Body of pancreas (tissue), 4 donors: ENCODE measurements around the gene RAP1GAP2. TPM values are rescaled to one million over a fixed set of nuclear protein-coding genes. Genes with fewer than 3 reads are reported as not detected.
"Not testable (repeated sequence)": the region's sequence is repeated elsewhere in the genome, so short reads cannot be mapped to it uniquely, and the experiment has no call there.

Experiments
- ATAC-seq: fragments of 150-250 bp; one replicate; pipeline ENCODE4 v1.9.1; 2016
- DNase-seq, 4 donors: peaks; one replicate each; pipeline ENCODE4 v3.0.0-alpha.2; 2019
- H3K27ac ChIP-seq, 4 donors: fragments of 200-600 bp; sonication (generic); 1 replicate in 3 of 4; 2 replicates in 1 of 4; pipeline versions ENCODE4 v1.5.1 to v1.6.1; 2016 to 2019; ENCODE audit warnings: mild to moderate bottlenecking in 1 of 4, mixed read lengths in 1 of 4, moderate library complexity in 1 of 4
- H3K27me3 ChIP-seq, 2 donors: fragments of 200-600 bp; sonication (generic); one replicate each; pipeline ENCODE4 v1.6.0; 2016; ENCODE audit warnings: mild to moderate bottlenecking in 1 of 2
- H3K36me3 ChIP-seq, 2 donors: fragments of 200-600 bp; sonication (generic); replicated peaks in 1 of 2; 2 replicates each; pipeline ENCODE4 v1.5.1; 2016; ENCODE audit warnings: low read depth in 2 of 2; ENCODE audit not compliant: insufficient read depth in 1 of 2
- H3K4me1 ChIP-seq: fragments of 200-600 bp; sonication (generic); one replicate; pipeline ENCODE4 v1.6.0; 2016
- H3K4me3 ChIP-seq, 2 donors: fragments of 200-600 bp; sonication (generic); 1 replicate in 1 of 2; 2 replicates in 1 of 2; pipeline ENCODE4 v1.5.1; 2016 to 2019
- H3K9me3 ChIP-seq, 3 donors: fragments of 200-600 bp; sonication (generic); 1 replicate in 2 of 3; 2 replicates in 1 of 3; pipeline ENCODE4 v1.5.1; 2016
- CTCF ChIP-seq, 7 experiments: fragments of 450-650 bp in 4 of 7; fragments of 200-600 bp in 3 of 7; sonication (generic) in 3 of 7; IDR thresholded peaks; one replicate each; pipeline ENCODE4 v1.5.1; 2016 to 2019; ENCODE audit warnings: antibody characterized with exemption in 7 of 7
- POLR2A ChIP-seq, 3 donors: fragments of 450-650 bp; IDR thresholded peaks; one replicate each; pipeline ENCODE4 v1.6.1; 2016; ENCODE audit warnings: antibody characterized with exemption in 3 of 3, mild to moderate bottlenecking in 2 of 3
- WGBS, 2 donors: methylation state at CpG; one replicate each; pipeline ENCODE4 v1.1.5; 2017; 5-methylcytosine and 5-hydroxymethylcytosine counted together
- intact Hi-C: fragments of 100-400 bp; cut with DNase I; formaldehyde crosslinking; loops from one replicate; pipeline ENCODE4 v1.15.1; 2023
- total RNA-seq, 2 donors: library from RNA; depleted of rRNA; stranded (reverse); fragments of >200 nt; gene quantifications; one replicate each; pipeline ENCODE4 v1.1.0, GENCODE V29; 2016

The RAP1GAP2 gene
- total RNA-seq, 2 donors from 2014 or later: 21.8 to 81.1 TPM

GRCh38 chr17:2780256-2780655 is 16.0 kb upstream of the RAP1GAP2 start:
- no peak overlapping the region for H3K4me3 ChIP-seq
- H3K9me3 ChIP-seq: no peaks in the 10 kb centered on the region
- 78 to 82% methylated on average over 8 to 12 of the region's 12 CpGs for whole genome bisulfite sequencing, 2 donors
- TF ChIP-seq CTCF (IDR thresholded peaks at IDR 0.05) (no peak), POLR2A (IDR thresholded peaks at IDR 0.05) (no peak)
- no peak overlapping the region for H3K27ac ChIP-seq
- peaks cover 0 to 4% of the 10 kb centered on the region in 2 donors for H3K27me3 ChIP-seq
- H3K4me1 ChIP-seq: peaks cover 10% of the 10 kb centered on the region
- H3K36me3 ChIP-seq: no peaks in the 10 kb centered on the region
- ATAC-seq: no peak
- intact Hi-C loops: no loop called here
- no peak for DNase-seq

- peaks cover 0 to 4% of the 10 kb centered on the region in 2 donors for H3K27me3 ChIP-seq
- no peak for DNase-seq
- no peak for TF ChIP-seq CTCF (IDR thresholded peaks at IDR 0.05)
- TF ChIP-seq POLR2A (IDR thresholded peaks at IDR 0.05): no peak
- intact Hi-C loops: no loop called here
- peaks cover 10% of the 10 kb centered on the region for H3K4me1 ChIP-seq
- H3K9me3 ChIP-seq: no peaks in the 10 kb centered on the region
- WGBS, 2 donors: 76 to 100% methylated on average over 1 to 9 of the region's 9 CpGs
- no peak overlapping the region for H3K27ac ChIP-seq
- ATAC-seq: no peak
- no peaks in the 10 kb centered on the region for H3K36me3 ChIP-seq
- no peak overlapping the region for H3K4me3 ChIP-seq
These were observed 15.2 kb upstream of the RAP1GAP2 start for GRCh38 chr17:2780931-2781454.

GRCh38 chr17:2781598-2781997 is 14.6 kb upstream of the RAP1GAP2 start:
- intact Hi-C loops, H3K9me3 ChIP-seq, H3K27me3 ChIP-seq, ATAC-seq, H3K27ac ChIP-seq, H3K4me1 ChIP-seq, DNase-seq, H3K4me3 ChIP-seq, H3K36me3 ChIP-seq: not testable (repeated sequence)
- 81 to 83% methylated on average over 9 to 15 of the region's 15 CpGs for WGBS, 2 donors

GRCh38 chr17:2782055-2782454 is 14.2 kb upstream of the RAP1GAP2 start:
- Histone ChIP-seq H3K9me3 (no peaks in the 10 kb centered on the region), H3K4me1 (peaks cover 1% of the 10 kb centered on the region), H3K4me3 (no peak overlapping the region), H3K27ac (no peak overlapping the region), H3K36me3 (no peaks in the 10 kb centered on the region), H3K27me3 (peaks cover 0 to 3% of the 10 kb centered on the region in 2 donors)
- DNase-seq (no peak), ATAC-seq (no peak)
- 57 to 79% methylated on average over 5 to 6 of the region's 6 CpGs for WGBS, 2 donors
- intact Hi-C loops: no loop called here
- TF ChIP-seq POLR2A (IDR thresholded peaks at IDR 0.05) (no peak), CTCF (IDR thresholded peaks at IDR 0.05) (no peak)

- Histone ChIP-seq H3K9me3 (no peaks in the 10 kb centered on the region), H3K4me1 (no peaks in the 10 kb centered on the region), H3K27ac (no peak overlapping the region), H3K36me3 (no peaks in the 10 kb centered on the region), H3K4me3 (no peak overlapping the region), H3K27me3 (no peaks in the 10 kb centered on the region)
- TF ChIP-seq CTCF (IDR thresholded peaks at IDR 0.05) (no peak), POLR2A (IDR thresholded peaks at IDR 0.05) (no peak)
- ATAC-seq (no peak), DNase-seq (no peak)
- 89 to 100% methylated on average over 2 to 4 of the region's 4 CpGs for WGBS, 2 donors
- intact Hi-C loops: no loop called here
These were observed 12.8 kb upstream of the RAP1GAP2 start for GRCh38 chr17:2783310-2784030.
